IMR-90 (cell line): ENCODE results near the gene MLNR. TPM values are rescaled to one million over a fixed set of nuclear protein-coding genes. Genes with fewer than 3 reads are reported as not detected.

Experiments used
- ATAC-seq: fragments of 200-7000 bp; cut with Tn5 transposase; 2 replicates; pipeline ENCODE4 v1.9.1; 2020; ENCODE audit warnings: low read depth, mild to moderate bottlenecking, moderate library complexity
- BruUV-seq: library from RNA; stranded (reverse); fragments of 400-500 nt; replicated peaks from 2 replicates; lab custom pipeline; 2021; lab: Mats Ljungman, UMichigan
- CTCF ChIA-PET: fragments of 300-600 bp; formaldehyde crosslinking; extraction: SDS; loops from one replicate; lab custom pipeline; 2021; ENCODE audit warnings: antibody characterized with exemption; lab: Yijun Ruan, JAX
- POLR2A ChIA-PET: fragments of 300-600 bp; sonication (Branson Sonifier 250); formaldehyde crosslinking; loops from one replicate; lab custom pipeline; 2022; ENCODE audit warnings: antibody characterized with exemption; ENCODE audit not compliant: unreplicated experiment; lab: Charles Lee
- DNase-seq: peaks from one replicate; pipeline ENCODE4 v3.0.0; 2013
- H2AFZ ChIP-seq: replicated peaks from 2 replicates; pipeline ENCODE3; 2013; ENCODE audit warnings: low read length, mild to moderate bottlenecking; ENCODE audit not compliant: poor library complexity
- H2AK5ac ChIP-seq: 2 replicates; pipeline ENCODE4 v1.6.1; 2013; ENCODE audit warnings: low read depth, low read length, inconsistent platforms
- H2AK9ac ChIP-seq: replicated peaks from 2 replicates; pipeline ENCODE3; 2013; ENCODE audit warnings: mild to moderate bottlenecking, low read depth, low read length, moderate library complexity; ENCODE audit not compliant: poor library complexity
- H2BK120ac ChIP-seq: 2 replicates; pipeline ENCODE4 v1.6.1; 2013; ENCODE audit warnings: low read depth, low read length, inconsistent platforms
- H2BK15ac ChIP-seq: 3 replicates; pipeline ENCODE4 v1.6.1; 2013; ENCODE audit warnings: low read depth, low read length, inconsistent platforms
- H2BK20ac ChIP-seq: 2 replicates; pipeline ENCODE4 v1.6.1; 2013; ENCODE audit warnings: low read depth, mild to moderate bottlenecking, inconsistent platforms, low read length, moderate library complexity
- H2BK5ac ChIP-seq: 2 replicates; pipeline ENCODE4 v1.6.1; 2013; ENCODE audit warnings: mild to moderate bottlenecking, low read depth, low read length, inconsistent platforms; ENCODE audit not compliant: poor library complexity, severe bottlenecking
- H3K14ac ChIP-seq: replicated peaks from 2 replicates; pipeline ENCODE4 v1.6.1; 2013; ENCODE audit warnings: low read depth, low read length, inconsistent platforms
- H3K18ac ChIP-seq: 2 replicates; pipeline ENCODE4 v1.6.1; 2013; ENCODE audit warnings: low read depth, low read length, control low read depth
- H3K23ac ChIP-seq: 2 replicates; pipeline ENCODE4 v1.6.1; 2013; ENCODE audit warnings: low read depth, low read length, inconsistent platforms
- H3K27ac ChIP-seq: 2 replicates; pipeline ENCODE4 v1.5.1; 2013; ENCODE audit warnings: mild to moderate bottlenecking, control low read depth, low read length; ENCODE audit not compliant: insufficient read depth
- H3K27me3 ChIP-seq: 2 replicates; pipeline ENCODE4 v1.6.1; 2013; ENCODE audit warnings: low read length; ENCODE audit not compliant: control insufficient read depth, insufficient read depth
- H3K36me3 ChIP-seq: 2 replicates; pipeline ENCODE4 v1.6.1; 2013; ENCODE audit warnings: low read length, mixed read lengths; ENCODE audit not compliant: control insufficient read depth, insufficient read depth
- H3K4ac ChIP-seq: 2 replicates; pipeline ENCODE4 v1.6.1; 2013; ENCODE audit warnings: low read depth, low read length, inconsistent platforms
- H3K4me1 ChIP-seq: 2 replicates; pipeline ENCODE4 v1.6.1; 2013; ENCODE audit warnings: low read length, mixed read lengths; ENCODE audit not compliant: control insufficient read depth, insufficient read depth
- H3K4me2 ChIP-seq: 2 replicates; pipeline ENCODE4 v1.6.1; 2013; ENCODE audit warnings: low read depth, mild to moderate bottlenecking, control low read depth, low read length, moderate library complexity
- H3K4me3 ChIP-seq: 2 replicates; pipeline ENCODE4 v1.5.1; 2013; ENCODE audit warnings: low read depth, mild to moderate bottlenecking, control low read depth, low read length, moderate library complexity; ENCODE audit not compliant: insufficient read depth
- H3K56ac ChIP-seq: 2 replicates; pipeline ENCODE4 v1.6.1; 2013; ENCODE audit warnings: low read length, inconsistent platforms; ENCODE audit not compliant: insufficient read depth; ENCODE audit errors: extremely low read depth
- H3K79me1 ChIP-seq, 2 experiments: 2 replicates each; pipeline ENCODE4 v1.6.1; 2013; ENCODE audit warnings: low read length in 2 of 2, inconsistent platforms in 1 of 2, low read depth in 1 of 2
- H3K9ac ChIP-seq: 2 replicates; pipeline ENCODE4 v1.6.1; 2013; ENCODE audit warnings: low read depth, low read length, control low read depth
- H3K9me1 ChIP-seq: 2 replicates; pipeline ENCODE4 v1.6.1; 2013; ENCODE audit warnings: low read length, inconsistent platforms; ENCODE audit not compliant: insufficient read depth
- H3K9me3 ChIP-seq: 2 replicates; pipeline ENCODE4 v1.6.1; 2013; ENCODE audit warnings: low read length; ENCODE audit not compliant: control insufficient read depth, insufficient read depth
- H4K20me1 ChIP-seq: 2 replicates; pipeline ENCODE4 v1.6.1; 2013; ENCODE audit warnings: low read length, inconsistent platforms; ENCODE audit not compliant: insufficient read depth
- H4K5ac ChIP-seq: 2 replicates; pipeline ENCODE4 v1.6.1; 2013; ENCODE audit warnings: mild to moderate bottlenecking, low read depth, low read length, control low read depth
- H4K8ac ChIP-seq, 2 experiments: 2 replicates each; pipeline ENCODE4 v1.6.1; 2013; ENCODE audit warnings: low read depth in 2 of 2, low read length in 2 of 2, control low read depth in 1 of 2, inconsistent platforms in 1 of 2
- H4K91ac ChIP-seq: 2 replicates; pipeline ENCODE4 v1.6.1; 2013; ENCODE audit warnings: low read depth, low read length, inconsistent platforms; ENCODE audit not compliant: insufficient read depth
- CHD1 ChIP-seq: IDR thresholded peaks from 2 replicates; pipeline ENCODE4 v1.6.1; 2012; ENCODE audit warnings: low read depth, low read length, improper control_type of control experiment
- CTCF ChIP-seq: conservative IDR thresholded peaks from 2 replicates; pipeline ENCODE4 v1.5.1; 2012; ENCODE audit warnings: mild to moderate bottlenecking, low read depth, low read length, improper control_type of control experiment
- FOS ChIP-seq: fragments of 150-350 bp; IDR thresholded peaks from 2 replicates; pipeline ENCODE4 v1.6.1; 2016; ENCODE audit warnings: low read depth, low read length
- NFE2L2 ChIP-seq: fragments of 150-350 bp; IDR thresholded peaks from 2 replicates; pipeline ENCODE4 v1.6.1; 2016; ENCODE audit warnings: low read depth, mild to moderate bottlenecking, low read length
- POLR2A ChIP-seq: IDR thresholded peaks from 2 replicates; pipeline ENCODE4 v1.6.1; 2012; ENCODE audit warnings: mild to moderate bottlenecking, low read depth, low read length
- RAD21 ChIP-seq: IDR thresholded peaks from 2 replicates; pipeline ENCODE4 v1.6.1; 2012; ENCODE audit warnings: low read length, improper control_type of control experiment
- RCOR1 ChIP-seq: IDR thresholded peaks from 2 replicates; pipeline ENCODE4 v1.6.1; 2012; ENCODE audit warnings: mild to moderate bottlenecking, low read length, improper control_type of control experiment; ENCODE audit not compliant: insufficient replicate concordance
- RFX5 ChIP-seq: IDR thresholded peaks from 2 replicates; pipeline ENCODE4 v1.8.0; 2012; ENCODE audit warnings: low read depth, mild to moderate bottlenecking, low read length, moderate library complexity
- SMC3 ChIP-seq: fragments of 150-350 bp; IDR thresholded peaks from 2 replicates; pipeline ENCODE4 v1.6.1; 2016; ENCODE audit warnings: low read depth, mild to moderate bottlenecking, antibody characterized with exemption, low read length, moderate library complexity
- WGBS, 2 experiments: methylation state at CpG; one replicate each; pipeline versions ENCODE4 v1.1.5 to v1.1.7; 2013; ENCODE audit warnings: missing lambda C conversion rate in 2 of 2; ENCODE audit not compliant: insufficient read length in 1 of 2; ENCODE audit errors: extremely low coverage in 2 of 2; 5-methylcytosine and 5-hydroxymethylcytosine counted together
- dilution Hi-C: fragments of 300-500 bp; cut with HindIII; formaldehyde crosslinking; loops from one replicate; pipeline ENCODE4 v1.14.3; 2018; ENCODE audit warnings: low sequenced_read_pairs; ENCODE audit not compliant: unreplicated experiment
- in situ Hi-C: fragments of 300-500 bp; cut with MboI; formaldehyde crosslinking; loops from 3 replicates; pipeline ENCODE4 v1.14.3; 2019; ENCODE audit warnings: low sequenced_read_pairs, inconsistent platforms, mixed read lengths
- intact Hi-C: fragments of 100-400 bp; cut with micrococcal nuclease; formaldehyde crosslinking; loops from 2 replicates; pipeline ENCODE4 v1.10.0; 2022
- polyA plus RNA-seq, 3 experiments: library from polyadenylated mRNA; depleted of rRNA; stranded (reverse); fragments of >200 nt; gene quantifications; 2 replicates each; pipeline ENCODE4 v1.2.3, GENCODE V29; 2012; ENCODE audit warnings: low replicate concordance in 1 of 3
- total RNA-seq: library from RNA; depleted of rRNA; stranded (reverse); fragments of >200 nt; gene quantifications from 2 replicates; pipeline ENCODE4 v1.2.3, GENCODE V29; 2012

Gene MLNR
- total and polyA plus RNA-seq, 2 of the 4 experiments (the other 2 are of a cell fraction), result not detected

- peak; percentile 79 for ATAC-seq
- intact Hi-C loops (loop anchor here (2.0 kb wide), 2 partner anchors 41 to 367 kb away; no protein-coding TSS in a partner anchor), dilution Hi-C loops (no loop called here), in situ Hi-C loops (no loop called here)
- Histone ChIP-seq H3K9ac (no peak overlapping the region), H4K5ac (no peak overlapping the region), H3K23ac (no peak overlapping the region), H2AK5ac (no peak overlapping the region), H3K18ac (no peak overlapping the region), H3K4me3 (no peak overlapping the region), H2BK120ac (no peak overlapping the region), H3K9me1 (no peaks in the 10 kb centered on the region), H3K4me2 (no peak overlapping the region), H3K56ac (no peak overlapping the region), H3K4ac (no peak overlapping the region), H3K79me1 (no peaks in the 10 kb centered on the region), H3K9me3 (peaks cover 5% of the 10 kb centered on the region; the same call in 1 of the 2 replicates), H3K14ac (no peak overlapping the region), H3K27me3 (no peaks in the 10 kb centered on the region; the same call in 1 of the 2 replicates), H4K20me1 (no peaks in the 10 kb centered on the region), H2AFZ (peak overlapping the region; percentile 54), H2BK5ac (no peak overlapping the region), H4K8ac (no peak overlapping the region), H3K27ac (no peak overlapping the region), H4K91ac (no peak overlapping the region), H2BK20ac (no peak overlapping the region), H3K4me1 (no peaks in the 10 kb centered on the region), H2AK9ac (no peak overlapping the region), H3K36me3 (no peaks in the 10 kb centered on the region), H2BK15ac (no peak overlapping the region)
- no CpG with 5 or more reads among the region's 4 CpGs for WGBS, 2 experiments
- ChIA-PET POLR2A (interaction anchor here (0.6 kb wide), 1 partner anchor 254 kb away, joined by 3 read pairs; no protein-coding TSS in a partner anchor), CTCF (interaction anchor here (0.6 to 1.4 kb wide), 4 partner anchors 9 to 41 kb away, joined by 3 to 6 read pairs (median 4); no protein-coding TSS in a partner anchor)
- no peak for TF ChIP-seq NFE2L2
- peak; percentile 56 for TF ChIP-seq SMC3
- peak; percentile 58 for TF ChIP-seq CTCF
- TF ChIP-seq FOS, result no peak
- TF ChIP-seq RFX5, result no peak
- TF ChIP-seq CHD1, result no peak
- TF ChIP-seq RCOR1, result no peak
- no peak for TF ChIP-seq POLR2A
- TF ChIP-seq RAD21, result peak; percentile 56
- BruUV-seq, result no TSS peak
- peak; percentile 46 for DNase-seq
Measured at GRCh38 chr13:49240017-49240416, 19.9 kb downstream of the MLNR start.
